HK-2 (cell line): ENCODE results near the gene CDK1.

ENCODE experiments used
- DNase-seq: peaks from one replicate; pipeline ENCODE4 v3.0.0-alpha.2; 2018; ENCODE audit not compliant: unreplicated experiment

CDK1 gene

GRCh38 chr10:60778971-60779796 lies 906 bp downstream of the CDK1 start:
- DNase-seq: no peak

DNA sequence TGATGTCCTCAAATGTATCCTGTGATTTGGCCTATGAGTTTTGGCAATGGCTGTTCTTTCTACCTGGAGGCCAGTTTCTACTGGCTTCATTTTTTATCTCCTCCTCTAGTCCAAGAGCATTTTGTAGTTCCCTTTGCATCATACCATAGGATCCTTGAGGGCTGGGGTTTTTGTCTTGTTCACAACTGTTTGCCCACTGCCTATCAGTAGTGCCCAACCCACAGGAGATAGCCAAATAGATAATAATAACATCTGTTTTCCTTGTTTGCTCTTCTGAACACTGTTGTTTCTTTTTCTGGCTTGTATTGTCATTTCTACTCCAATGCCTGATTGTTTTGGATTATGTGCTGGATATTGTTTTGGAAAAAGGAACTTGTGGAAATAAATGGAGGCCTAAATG lies 3.4 kb downstream of the CDK1 start:
- DNase-seq: no peak

GRCh38 chr10:60784641-60785040 lies 6.4 kb downstream of the CDK1 start:
- DNase-seq: no peak

DNA sequence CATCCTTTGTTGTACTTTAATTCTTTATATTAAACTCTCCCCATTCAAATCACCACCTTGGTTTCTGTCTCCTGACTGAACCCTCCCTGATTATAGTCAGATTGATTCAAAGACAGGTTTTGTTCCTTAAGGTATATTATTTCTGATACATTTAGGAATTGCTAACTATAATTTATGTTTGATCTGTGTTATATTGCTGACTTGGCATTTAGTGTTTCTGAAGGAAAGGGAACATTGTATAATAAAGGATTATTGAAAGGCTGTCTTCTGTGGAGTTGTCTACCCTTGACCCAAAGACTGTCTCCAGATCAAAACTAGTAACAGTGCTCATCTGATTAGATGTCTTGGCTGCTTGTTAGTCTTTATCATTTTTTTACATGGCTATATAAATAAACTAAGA lies 10.3 kb downstream of the CDK1 start:
- no peak for DNase-seq

DNA sequence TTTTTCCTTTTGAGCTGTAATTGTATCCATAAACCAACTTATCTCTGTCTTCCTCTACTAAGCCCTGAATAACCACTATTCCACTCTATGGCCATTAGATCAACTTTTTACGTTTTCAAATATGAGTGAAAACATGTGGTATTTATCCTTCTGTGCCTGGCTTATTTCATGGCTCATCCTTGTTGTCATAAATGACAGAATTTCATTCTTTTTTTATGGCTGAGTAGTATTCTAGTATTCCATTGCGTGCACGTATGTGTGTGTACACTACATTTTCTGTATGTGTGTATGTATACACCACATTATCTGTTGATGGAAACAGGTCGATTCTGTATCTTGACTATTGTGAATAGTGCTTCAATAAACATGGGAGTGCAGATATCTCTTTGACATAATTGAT lies 11.1 kb downstream of the CDK1 start:
- DNase-seq: no peak

DNA sequence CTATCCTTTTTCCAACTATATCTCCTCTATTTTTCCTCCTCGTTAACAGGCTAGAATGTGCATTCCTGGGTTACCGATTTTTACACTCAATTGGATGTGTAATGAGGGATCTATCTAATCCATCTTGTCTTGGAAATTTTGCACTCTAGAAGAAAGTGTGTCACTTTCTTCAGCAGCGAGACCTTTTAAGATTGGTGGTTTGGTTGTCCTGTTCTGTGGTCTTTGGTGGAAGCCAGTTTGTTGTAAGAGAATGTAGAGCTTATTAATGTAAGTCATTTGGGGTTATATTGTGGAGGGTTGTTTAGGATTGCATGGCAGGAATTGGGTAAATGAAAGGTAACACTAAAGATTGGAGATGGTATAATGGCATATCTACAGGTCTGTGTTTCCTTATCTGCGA lies 16.7 kb downstream of the CDK1 start:
- no peak for DNase-seq

DNA sequence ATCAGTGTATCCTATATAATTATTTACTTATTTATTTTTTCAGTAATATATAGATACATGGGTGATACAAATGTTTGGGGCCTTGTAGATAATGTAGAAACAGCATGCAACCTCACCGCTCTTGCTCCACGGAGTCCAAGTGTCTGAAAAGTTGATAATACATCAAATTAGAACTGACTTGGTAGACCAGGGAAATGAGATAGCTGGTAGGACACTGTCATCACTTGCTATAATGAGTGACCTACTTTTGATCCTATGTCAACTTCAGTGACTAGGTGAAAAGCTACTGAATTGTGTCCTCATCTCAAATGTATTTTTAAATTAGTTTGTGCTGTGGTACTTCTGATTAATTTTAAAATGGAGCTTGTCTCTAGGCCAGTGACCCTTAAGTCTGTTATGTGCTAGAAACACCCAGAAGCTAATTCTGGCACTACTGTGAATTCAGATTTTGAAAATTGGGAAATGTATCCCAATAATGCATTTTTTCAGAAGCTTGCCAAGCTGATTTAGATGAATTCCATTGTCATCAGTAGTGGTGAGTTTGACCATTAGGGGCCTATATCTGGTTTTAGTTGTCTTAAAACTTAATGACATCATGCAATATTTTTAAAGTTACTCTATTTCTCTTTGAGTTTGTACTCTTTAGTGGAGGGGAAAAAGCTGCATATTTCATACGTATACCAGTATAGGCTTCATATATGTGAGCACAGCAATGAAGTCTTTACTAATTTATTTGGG lies 17.4 kb downstream of the CDK1 start:
- no peak for DNase-seq

GRCh38 chr10:60796481-60796880 lies 18.2 kb downstream of the CDK1 start:
- no peak for DNase-seq

GRCh38 chr10:60797200-60797599 lies 18.9 kb downstream of the CDK1 start:
- no peak for DNase-seq

- peak; percentile 20 for DNase-seq
Measured at GRCh38 chr10:60798031-60798430, 19.8 kb downstream of the CDK1 start.

DNA sequence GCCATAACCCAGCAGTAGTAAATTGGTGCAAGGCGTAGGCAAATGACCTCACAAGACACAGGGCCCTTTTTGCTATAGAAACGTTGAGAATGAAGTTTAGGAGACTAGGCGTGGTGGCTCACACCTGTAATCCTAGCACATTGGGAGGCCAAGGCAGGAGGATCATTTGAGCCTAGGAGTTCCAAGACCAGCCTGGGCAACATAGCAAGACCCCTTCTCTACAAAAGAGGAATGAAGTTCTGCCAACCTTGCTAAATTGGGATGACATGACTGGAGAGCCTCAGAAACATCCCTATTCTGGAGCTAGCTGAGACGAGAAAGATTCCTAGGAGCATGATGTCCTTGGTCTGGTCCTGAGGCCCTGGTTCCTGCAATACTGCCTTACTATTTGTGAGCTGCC lies 20.6 kb downstream of the CDK1 start:
- no peak for DNase-seq

DNA sequence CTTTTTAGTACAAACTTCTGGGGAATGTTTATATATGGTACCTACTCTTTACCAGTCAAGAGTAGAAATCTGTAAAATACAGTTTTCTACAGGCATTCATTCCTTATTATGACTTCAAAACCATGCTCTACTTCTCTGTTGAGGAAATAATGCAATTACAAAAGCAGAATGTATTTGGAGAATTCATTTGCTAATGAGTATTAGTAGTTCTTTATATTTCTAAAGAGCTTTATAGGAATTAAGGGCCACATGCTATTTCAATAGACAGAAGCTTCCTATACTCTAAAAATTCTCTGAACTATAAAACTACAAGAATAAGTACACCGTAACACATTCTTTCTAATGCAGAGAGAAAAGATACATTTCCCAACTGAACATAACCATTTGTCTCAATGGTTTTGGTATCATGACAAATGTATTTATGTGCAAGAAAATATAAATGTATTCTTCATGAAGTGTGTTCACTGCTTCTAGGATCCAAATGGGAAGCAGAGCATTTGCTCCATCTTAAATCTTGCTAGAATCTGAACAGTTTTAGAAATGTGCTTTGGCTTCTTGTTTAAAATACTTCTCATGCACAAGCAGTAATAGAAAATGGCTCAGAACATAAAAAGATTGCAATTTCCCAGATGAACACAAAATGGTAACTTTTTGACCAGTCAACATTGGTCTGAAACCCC lies 21.8 kb downstream of the CDK1 start:
- no peak for DNase-seq

- no peak for DNase-seq
Measured at GRCh38 chr10:60800918-60801317, 22.6 kb downstream of the CDK1 start.

DNA sequence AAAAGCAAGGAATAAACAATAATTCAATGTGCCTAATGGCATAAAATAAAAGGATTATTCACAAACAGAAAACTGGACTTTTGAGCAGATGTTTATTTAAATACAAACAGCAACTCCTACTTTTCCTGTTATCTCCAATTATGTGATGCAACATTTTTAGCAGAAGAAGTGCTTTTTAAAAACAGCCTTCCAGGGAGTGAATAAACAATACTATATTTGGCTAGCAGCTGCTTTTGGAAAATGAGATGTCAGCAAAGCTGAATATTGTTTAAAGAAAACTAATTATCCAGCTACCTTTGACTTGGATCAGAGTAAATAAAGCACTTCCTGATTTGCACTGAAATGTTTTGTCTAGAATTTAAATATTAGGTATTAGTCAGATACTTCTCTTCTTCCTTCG lies 23.2 kb downstream of the CDK1 start:
- no peak for DNase-seq

GRCh38 chr10:60803433-60803832 lies 25.2 kb downstream of the CDK1 start:
- no peak for DNase-seq

GRCh38 chr10:60803865-60804264 lies 25.6 kb downstream of the CDK1 start:
- no peak for DNase-seq

DNA sequence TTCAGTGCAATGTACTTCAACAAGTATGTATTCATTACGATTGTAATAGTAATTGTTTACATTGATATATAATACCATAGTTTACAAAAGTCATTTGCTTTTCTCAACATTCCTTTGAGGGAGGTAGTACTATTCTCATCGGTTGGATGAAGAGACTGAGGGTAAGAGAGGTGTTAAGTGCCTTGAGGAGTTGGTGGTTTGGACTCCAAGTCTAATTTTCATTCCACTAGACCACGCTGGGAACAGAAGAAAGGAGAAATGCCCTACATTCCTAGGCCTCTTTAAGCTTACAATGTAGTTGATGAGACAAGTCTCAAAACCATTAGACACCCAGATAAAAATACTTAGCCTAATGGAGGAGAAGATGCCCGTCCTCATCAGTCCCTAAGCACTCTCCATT lies 28.6 kb downstream of the CDK1 start:
- no peak for DNase-seq

DNA sequence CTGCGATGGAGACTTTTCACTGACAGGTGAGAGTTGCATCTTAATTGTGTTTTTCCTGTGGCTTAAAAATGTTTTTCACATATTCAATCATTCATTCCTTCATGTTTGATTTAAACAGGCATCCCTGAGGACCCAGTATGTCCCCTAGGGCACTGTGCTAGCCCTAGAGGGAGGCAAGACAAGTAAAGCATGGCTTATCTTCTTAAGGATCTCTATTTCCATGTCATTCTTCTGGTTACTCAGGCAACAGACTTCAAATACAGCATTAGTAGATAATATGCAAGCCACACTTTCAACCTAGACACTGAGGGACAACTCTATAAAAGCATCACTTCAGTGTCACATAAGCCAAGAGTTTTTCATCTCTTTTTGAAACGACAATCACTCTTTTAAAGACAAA lies 29.2 kb downstream of the CDK1 start:
- no peak for DNase-seq

DNA sequence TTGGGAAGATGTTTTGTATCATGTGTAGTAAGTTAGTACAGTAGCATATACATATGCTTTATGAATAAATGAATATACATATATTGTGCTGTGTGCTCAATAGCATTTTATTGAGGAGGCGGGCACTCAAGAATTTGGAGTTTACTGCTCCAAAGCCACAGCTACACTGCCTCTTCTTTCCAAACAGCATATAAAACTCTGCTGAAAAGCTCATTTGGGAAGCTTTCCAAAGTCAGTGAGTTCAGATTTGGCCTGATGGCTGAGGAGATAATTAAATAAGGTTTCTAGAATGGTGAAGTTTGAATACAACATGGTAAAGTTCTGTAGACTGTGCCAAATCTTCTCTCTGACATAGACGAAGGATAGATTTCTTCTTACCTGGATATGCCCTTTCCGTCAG lies 29.8 kb downstream of the CDK1 start:
- no peak for DNase-seq

- DNase-seq: no peak
Measured at GRCh38 chr10:60809157-60809556, 30.9 kb downstream of the CDK1 start.

- no peak for DNase-seq
Measured at GRCh38 chr10:60810437-60811182, 32.3 kb downstream of the CDK1 start.
